Body of pancreas (tissue), 4 donors: ENCODE results near the gene C4orf54. TPM values are rescaled to one million over a fixed set of nuclear protein-coding genes. Genes with fewer than 3 reads are reported as not detected.

Experiments used
- ATAC-seq: fragments of 150-250 bp; one replicate; pipeline ENCODE4 v1.9.1; 2016
- DNase-seq, 4 donors: peaks; one replicate each; pipeline ENCODE4 v3.0.0-alpha.2; 2019
- H3K27ac ChIP-seq, 4 donors: fragments of 200-600 bp; sonication (generic); 1 replicate in 3 of 4; 2 replicates in 1 of 4; pipeline versions ENCODE4 v1.5.1 to v1.6.1; 2016 to 2019; ENCODE audit warnings: mild to moderate bottlenecking in 1 of 4, mixed read lengths in 1 of 4, moderate library complexity in 1 of 4
- H3K27me3 ChIP-seq, 2 donors: fragments of 200-600 bp; sonication (generic); one replicate each; pipeline ENCODE4 v1.6.0; 2016; ENCODE audit warnings: mild to moderate bottlenecking in 1 of 2
- H3K36me3 ChIP-seq, 2 donors: fragments of 200-600 bp; sonication (generic); replicated peaks in 1 of 2; 2 replicates each; pipeline ENCODE4 v1.5.1; 2016; ENCODE audit warnings: low read depth in 2 of 2; ENCODE audit not compliant: insufficient read depth in 1 of 2
- H3K4me1 ChIP-seq: fragments of 200-600 bp; sonication (generic); one replicate; pipeline ENCODE4 v1.6.0; 2016
- H3K4me3 ChIP-seq, 2 donors: fragments of 200-600 bp; sonication (generic); 1 replicate in 1 of 2; 2 replicates in 1 of 2; pipeline ENCODE4 v1.5.1; 2016 to 2019
- H3K9me3 ChIP-seq, 3 donors: fragments of 200-600 bp; sonication (generic); 1 replicate in 2 of 3; 2 replicates in 1 of 3; pipeline ENCODE4 v1.5.1; 2016
- POLR2A ChIP-seq, 3 donors: fragments of 450-650 bp; IDR thresholded peaks; one replicate each; pipeline ENCODE4 v1.6.1; 2016; ENCODE audit warnings: antibody characterized with exemption in 3 of 3, mild to moderate bottlenecking in 2 of 3
- WGBS, 2 donors: methylation state at CpG; one replicate each; pipeline ENCODE4 v1.1.5; 2017; 5-methylcytosine and 5-hydroxymethylcytosine counted together
- intact Hi-C: fragments of 100-400 bp; cut with DNase I; formaldehyde crosslinking; loops from one replicate; pipeline ENCODE4 v1.15.1; 2023
- total RNA-seq, 2 donors: library from RNA; depleted of rRNA; stranded (reverse); fragments of >200 nt; gene quantifications; one replicate each; pipeline ENCODE4 v1.1.0, GENCODE V29; 2016
- TF ChIP-seq, protein P1 (sequence below), 7 experiments: fragments of 450-650 bp in 4 of 7; fragments of 200-600 bp in 3 of 7; sonication (generic) in 3 of 7; IDR thresholded peaks; one replicate each; pipeline ENCODE4 v1.5.1; 2016 to 2019; ENCODE audit warnings: antibody characterized with exemption in 7 of 7

Gene C4orf54
- total RNA-seq, 2 donors from 2014 or later: under 0.01 TPM; not detected in 1

DNA sequence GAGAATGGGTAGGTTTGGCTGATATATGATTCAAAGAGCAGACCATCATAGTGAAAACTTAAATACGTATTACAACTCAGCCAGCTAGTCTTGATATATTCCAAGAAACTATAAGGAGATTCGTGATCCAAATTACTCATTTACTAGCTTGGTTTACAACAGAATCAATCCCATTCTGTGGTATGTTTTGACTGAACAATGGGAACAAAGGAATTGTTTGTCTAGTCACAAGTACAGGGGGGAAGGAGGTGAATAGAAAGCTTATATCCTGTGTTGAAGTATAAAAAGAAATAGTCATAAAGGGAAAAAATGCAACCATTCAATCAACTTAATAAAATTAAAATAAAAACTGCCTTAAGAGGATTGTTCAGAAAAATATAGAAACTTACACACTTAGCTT lies 17.0 kb downstream of the C4orf54 start:
- H3K27me3 ChIP-seq: no peaks in the 10 kb centered on the region
- intact Hi-C loops: no loop called here
- no peaks in the 10 kb centered on the region for H3K9me3 ChIP-seq
- H3K4me3 ChIP-seq: no peak overlapping the region
- no peaks in the 10 kb centered on the region for H3K36me3 ChIP-seq
- no peak overlapping the region for H3K27ac ChIP-seq
- no peak for TF ChIP-seq POLR2A (IDR thresholded peaks at IDR 0.05)
- TF ChIP-seq, protein P1, sequence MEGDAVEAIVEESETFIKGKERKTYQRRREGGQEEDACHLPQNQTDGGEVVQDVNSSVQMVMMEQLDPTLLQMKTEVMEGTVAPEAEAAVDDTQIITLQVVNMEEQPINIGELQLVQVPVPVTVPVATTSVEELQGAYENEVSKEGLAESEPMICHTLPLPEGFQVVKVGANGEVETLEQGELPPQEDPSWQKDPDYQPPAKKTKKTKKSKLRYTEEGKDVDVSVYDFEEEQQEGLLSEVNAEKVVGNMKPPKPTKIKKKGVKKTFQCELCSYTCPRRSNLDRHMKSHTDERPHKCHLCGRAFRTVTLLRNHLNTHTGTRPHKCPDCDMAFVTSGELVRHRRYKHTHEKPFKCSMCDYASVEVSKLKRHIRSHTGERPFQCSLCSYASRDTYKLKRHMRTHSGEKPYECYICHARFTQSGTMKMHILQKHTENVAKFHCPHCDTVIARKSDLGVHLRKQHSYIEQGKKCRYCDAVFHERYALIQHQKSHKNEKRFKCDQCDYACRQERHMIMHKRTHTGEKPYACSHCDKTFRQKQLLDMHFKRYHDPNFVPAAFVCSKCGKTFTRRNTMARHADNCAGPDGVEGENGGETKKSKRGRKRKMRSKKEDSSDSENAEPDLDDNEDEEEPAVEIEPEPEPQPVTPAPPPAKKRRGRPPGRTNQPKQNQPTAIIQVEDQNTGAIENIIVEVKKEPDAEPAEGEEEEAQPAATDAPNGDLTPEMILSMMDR (IDR thresholded peaks at IDR 0.05): no peak
- H3K4me1 ChIP-seq: peaks cover 23% of the 10 kb centered on the region
- no peak for ATAC-seq
- no peak for DNase-seq
- WGBS, 2 donors: 58 to 66% methylated on average over 2 of the region's 2 CpGs

DNA sequence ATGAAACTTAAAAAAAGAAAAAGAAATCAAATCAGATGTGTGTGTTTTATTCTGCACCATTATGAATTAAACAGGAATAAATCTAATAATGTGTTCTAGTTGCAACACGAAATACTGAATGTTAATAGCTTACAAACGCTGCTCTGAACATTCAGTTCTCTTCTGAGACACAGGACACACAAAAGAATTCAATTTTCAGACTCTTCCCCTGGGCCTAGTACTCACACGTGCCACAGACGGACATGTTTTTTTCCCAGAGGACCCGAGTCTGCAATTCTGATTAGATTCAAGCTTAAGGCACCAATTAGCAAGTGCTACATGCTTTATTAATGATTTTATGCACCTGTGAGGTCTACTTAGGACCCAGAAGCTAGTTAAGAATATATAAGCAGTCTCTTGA lies 20.5 kb downstream of the C4orf54 start:
- no peak for DNase-seq
- Histone ChIP-seq H3K4me3 (no peak overlapping the region), H3K27me3 (no peaks in the 10 kb centered on the region), H3K27ac (no peak overlapping the region), H3K36me3 (no peaks in the 10 kb centered on the region), H3K9me3 (no peaks in the 10 kb centered on the region), H3K4me1 (no peaks in the 10 kb centered on the region)
- intact Hi-C loops: no loop called here
- 65 to 86% methylated on average over 5 of the region's 5 CpGs for WGBS, 2 donors
- no peak for ATAC-seq
- TF ChIP-seq, protein P1 (IDR thresholded peaks at IDR 0.05): no peak
- TF ChIP-seq POLR2A (IDR thresholded peaks at IDR 0.05): no peak

DNA sequence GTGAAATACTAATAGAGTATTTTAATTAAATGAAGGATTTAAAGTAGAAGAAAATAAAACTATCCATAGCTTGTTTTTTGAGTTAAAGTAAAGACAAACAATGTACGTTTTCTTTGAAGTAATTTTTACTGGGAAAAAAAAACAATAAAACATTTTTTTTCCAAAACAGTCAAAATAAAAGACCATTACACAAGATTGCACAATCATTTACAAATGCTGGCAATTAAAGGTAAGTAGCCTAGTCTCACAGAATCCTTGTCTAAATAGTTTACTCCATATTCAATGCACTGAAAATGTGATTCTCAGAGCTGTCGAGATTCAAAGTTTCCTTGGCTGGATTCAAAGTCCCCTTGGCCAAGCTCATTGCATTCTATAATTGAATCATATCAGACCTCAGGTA lies 21.2 kb downstream of the C4orf54 start:
- ATAC-seq (no peak), DNase-seq (no peak)
- Histone ChIP-seq H3K36me3 (no peaks in the 10 kb centered on the region), H3K9me3 (no peaks in the 10 kb centered on the region), H3K27me3 (no peaks in the 10 kb centered on the region), H3K27ac (no peak overlapping the region), H3K4me1 (peaks cover 3% of the 10 kb centered on the region), H3K4me3 (no peak overlapping the region)
- WGBS, 2 donors: 73 to 87% methylated on average over 2 of the region's 2 CpGs
- TF ChIP-seq POLR2A (IDR thresholded peaks at IDR 0.05): no peak
- TF ChIP-seq, protein P1 (IDR thresholded peaks at IDR 0.05): no peak
- intact Hi-C loops: no loop called here

DNA sequence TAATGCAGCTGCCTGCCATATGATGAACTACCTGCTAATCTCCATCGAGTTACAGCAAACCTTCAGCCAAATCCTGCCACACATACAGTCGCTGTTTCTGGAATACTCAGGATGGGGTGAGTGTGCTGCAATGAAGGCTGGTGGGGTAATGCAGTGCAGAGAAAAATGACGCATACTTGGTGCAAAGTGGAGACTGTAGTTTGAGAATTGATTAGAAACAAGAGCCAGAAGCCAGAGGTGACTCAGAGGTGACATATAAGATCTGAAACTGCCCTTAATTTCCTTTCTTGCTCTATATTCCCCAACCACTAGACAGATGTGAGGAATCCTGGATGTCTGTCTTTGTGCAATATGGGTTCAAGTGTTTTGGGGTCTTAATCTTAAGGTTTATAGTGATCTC lies 22.0 kb downstream of the C4orf54 start:
- no peaks in the 10 kb centered on the region for H3K36me3 ChIP-seq
- no peak overlapping the region for H3K4me3 ChIP-seq
- no peaks in the 10 kb centered on the region for H3K27me3 ChIP-seq
- no peaks in the 10 kb centered on the region for H3K9me3 ChIP-seq
- H3K4me1 ChIP-seq: peaks cover 11% of the 10 kb centered on the region
- TF ChIP-seq POLR2A (IDR thresholded peaks at IDR 0.05): no peak
- TF ChIP-seq, protein P1 (IDR thresholded peaks at IDR 0.05): no peak
- ATAC-seq (no peak), DNase-seq (no peak)
- WGBS, 2 donors: 77 to 86% methylated on average over 3 of the region's 3 CpGs
- intact Hi-C loops: no loop called here
- no peak overlapping the region for H3K27ac ChIP-seq

DNA sequence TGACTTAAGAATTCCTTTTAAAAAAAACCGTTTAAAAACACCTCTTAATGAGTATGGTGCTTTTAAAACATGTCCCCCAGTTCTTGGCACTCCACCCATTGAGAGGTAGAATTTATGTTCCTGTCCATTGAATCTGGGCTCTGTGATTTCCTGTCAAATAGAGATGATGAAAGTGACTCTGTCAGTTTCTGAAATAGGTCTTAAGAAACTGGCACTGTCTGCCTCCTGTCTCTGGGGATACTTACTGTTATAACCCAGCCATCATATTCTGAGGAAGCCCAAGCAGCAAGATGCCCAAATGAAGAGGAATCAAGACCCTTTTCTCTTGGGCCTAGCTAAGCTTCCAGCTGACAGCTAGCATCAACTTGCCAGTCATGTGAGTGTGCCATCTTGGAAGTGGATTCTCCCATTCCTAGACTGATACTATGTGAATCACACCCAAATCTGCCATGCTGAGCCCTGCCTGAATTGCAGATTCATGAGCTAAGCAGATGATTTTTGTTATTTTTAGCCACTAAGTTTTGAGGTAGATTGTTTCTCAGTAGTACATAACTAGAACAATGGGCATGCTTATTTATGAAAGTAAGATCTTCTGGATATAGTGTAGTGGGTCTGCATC lies 22.8 kb downstream of the C4orf54 start:
- DNase-seq (no peak), ATAC-seq (no peak)
- peaks cover 11% of the 10 kb centered on the region for H3K4me1 ChIP-seq
- intact Hi-C loops: no loop called here
- H3K36me3 ChIP-seq: no peaks in the 10 kb centered on the region
- H3K4me3 ChIP-seq: no peak overlapping the region
- 53 to 54% methylated on average over 1 of the region's 1 CpG for WGBS, 2 donors
- H3K9me3 ChIP-seq: no peaks in the 10 kb centered on the region
- H3K27ac ChIP-seq: no peak overlapping the region
- H3K27me3 ChIP-seq: no peaks in the 10 kb centered on the region
- TF ChIP-seq, protein P1 (IDR thresholded peaks at IDR 0.05): no peak
